Measurements from ENCODE around the gene AFG1L.
A peak's percentile ranks its signal among the peaks of the same experiment; 100 is the strongest.

DNA sequence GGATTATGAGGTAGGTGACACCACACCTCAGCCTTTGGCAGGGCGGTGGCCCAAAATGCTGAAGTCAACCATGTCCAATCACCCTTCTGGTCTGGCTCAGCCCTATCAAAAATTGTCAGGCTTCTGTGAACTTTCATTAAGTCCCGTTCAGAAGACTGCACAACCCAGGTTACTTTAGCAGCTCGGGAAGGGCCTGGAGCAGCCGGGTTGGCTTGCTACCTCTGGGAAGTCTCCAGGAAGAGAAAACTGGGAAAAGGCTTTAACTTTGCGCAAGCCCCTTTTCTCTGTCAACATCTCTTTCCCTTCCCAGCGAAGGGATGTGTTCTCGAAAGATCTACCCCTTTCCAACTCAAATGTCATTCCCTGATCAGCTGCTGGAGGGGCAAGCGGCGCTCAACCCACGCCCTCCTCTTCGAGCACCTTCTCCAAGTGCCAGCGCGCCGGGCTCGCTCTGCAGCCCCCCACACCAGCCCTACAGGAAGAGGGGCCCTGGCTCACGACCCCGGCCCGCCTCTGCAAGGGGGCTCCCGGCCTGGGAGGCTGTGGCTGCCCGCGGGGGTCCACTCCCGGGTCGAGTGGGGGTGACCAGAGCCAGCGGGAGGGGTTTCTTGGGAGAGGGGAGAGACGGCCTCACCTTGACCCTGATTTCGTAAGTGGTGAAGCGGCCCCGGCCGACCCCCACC lies 34.6 kb upstream of the AFG1L start:
- TF ChIP-seq, protein P1, sequence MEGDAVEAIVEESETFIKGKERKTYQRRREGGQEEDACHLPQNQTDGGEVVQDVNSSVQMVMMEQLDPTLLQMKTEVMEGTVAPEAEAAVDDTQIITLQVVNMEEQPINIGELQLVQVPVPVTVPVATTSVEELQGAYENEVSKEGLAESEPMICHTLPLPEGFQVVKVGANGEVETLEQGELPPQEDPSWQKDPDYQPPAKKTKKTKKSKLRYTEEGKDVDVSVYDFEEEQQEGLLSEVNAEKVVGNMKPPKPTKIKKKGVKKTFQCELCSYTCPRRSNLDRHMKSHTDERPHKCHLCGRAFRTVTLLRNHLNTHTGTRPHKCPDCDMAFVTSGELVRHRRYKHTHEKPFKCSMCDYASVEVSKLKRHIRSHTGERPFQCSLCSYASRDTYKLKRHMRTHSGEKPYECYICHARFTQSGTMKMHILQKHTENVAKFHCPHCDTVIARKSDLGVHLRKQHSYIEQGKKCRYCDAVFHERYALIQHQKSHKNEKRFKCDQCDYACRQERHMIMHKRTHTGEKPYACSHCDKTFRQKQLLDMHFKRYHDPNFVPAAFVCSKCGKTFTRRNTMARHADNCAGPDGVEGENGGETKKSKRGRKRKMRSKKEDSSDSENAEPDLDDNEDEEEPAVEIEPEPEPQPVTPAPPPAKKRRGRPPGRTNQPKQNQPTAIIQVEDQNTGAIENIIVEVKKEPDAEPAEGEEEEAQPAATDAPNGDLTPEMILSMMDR (IDR thresholded peaks at IDR 0.05; ENCODE audit: low read depth, low read length, missing input control), result no peak
- TF ChIP-seq EGR1 (IDR thresholded peaks at IDR 0.05; ENCODE audit: low read depth in 2 of 2), result no peak
- peak in 1 of 2 donors; percentile 27 for TF ChIP-seq RAD21 (IDR thresholded peaks at IDR 0.05)
- TF ChIP-seq, protein P2, sequence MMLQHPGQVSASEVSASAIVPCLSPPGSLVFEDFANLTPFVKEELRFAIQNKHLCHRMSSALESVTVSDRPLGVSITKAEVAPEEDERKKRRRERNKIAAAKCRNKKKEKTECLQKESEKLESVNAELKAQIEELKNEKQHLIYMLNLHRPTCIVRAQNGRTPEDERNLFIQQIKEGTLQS (IDR thresholded peaks at IDR 0.05), result no peak
- TF ChIP-seq MAX (IDR thresholded peaks at IDR 0.05), result peak; percentile 15
- peak in 1 of 2 donors; percentile 24 for TF ChIP-seq RXRA (IDR thresholded peaks at IDR 0.05)
- peak; percentile 84 for TF ChIP-seq YY1 (IDR thresholded peaks at IDR 0.05)

All from liver (tissue), 3 donors.